ENCODE measurements around the gene LRRD1. TPM values are rescaled to one million over a fixed set of nuclear protein-coding genes. Genes with fewer than 3 reads are reported as not detected.
"Not testable (repeated sequence)": the region's sequence is repeated elsewhere in the genome, so short reads cannot be mapped to it uniquely, and the experiment has no call there.

Gene LRRD1
- total and polyA plus RNA-seq, 2 of the 4 experiments (the other 2 are of a cell fraction), result under 0.01 to 0.02 TPM

- CTCF ChIA-PET, result interaction anchor here (1.0 kb wide), 1 partner anchor 13 kb away, joined by 8 read pairs; no protein-coding TSS in a partner anchor
- POLR2A ChIA-PET (ENCODE audit: unreplicated experiment); H3K23ac ChIP-seq (ENCODE audit: low read depth, low read length); H3K36me3 ChIP-seq (ENCODE audit: control insufficient read depth, insufficient read depth, low read length); H2AK9ac ChIP-seq (replicated peaks; ENCODE audit: low read depth, low read length, poor library complexity); H4K91ac ChIP-seq (ENCODE audit: insufficient read depth, low read depth, low read length); H2BK120ac ChIP-seq (ENCODE audit: low read depth, low read length); H3K18ac ChIP-seq (ENCODE audit: low read depth, low read length); H4K8ac ChIP-seq (ENCODE audit: low read depth in 2 of 2, low read length in 2 of 2); ATAC-seq (ENCODE audit: low read depth); H3K56ac ChIP-seq (ENCODE audit: extremely low read depth, insufficient read depth, low read length); H4K5ac ChIP-seq (ENCODE audit: low read depth, low read length); H3K27me3 ChIP-seq (ENCODE audit: control insufficient read depth, insufficient read depth, low read length); H3K27ac ChIP-seq (ENCODE audit: insufficient read depth, low read length); H3K4ac ChIP-seq (ENCODE audit: low read depth, low read length); intact Hi-C loops (cut with micrococcal nuclease); H3K9me1 ChIP-seq (ENCODE audit: insufficient read depth, low read length); H2AK5ac ChIP-seq (ENCODE audit: low read depth, low read length); BruUV-seq (replicated peaks); dilution Hi-C loops (cut with HindIII; ENCODE audit: low sequenced_read_pairs, unreplicated experiment); H3K14ac ChIP-seq (replicated peaks; ENCODE audit: low read depth, low read length); H3K79me1 ChIP-seq (ENCODE audit: low read depth in 1 of 2, low read length in 2 of 2); in situ Hi-C loops (cut with MboI; ENCODE audit: low sequenced_read_pairs); H3K9ac ChIP-seq (ENCODE audit: low read depth, low read length); H3K9me3 ChIP-seq (ENCODE audit: control insufficient read depth, insufficient read depth, low read length); H3K4me2 ChIP-seq (ENCODE audit: low read depth, low read length); DNase-seq; H3K4me1 ChIP-seq (ENCODE audit: control insufficient read depth, insufficient read depth, low read length); H3K4me3 ChIP-seq (ENCODE audit: insufficient read depth, low read depth, low read length); H2BK20ac ChIP-seq (ENCODE audit: low read depth, low read length); H2BK15ac ChIP-seq (ENCODE audit: low read depth, low read length); H2BK5ac ChIP-seq (ENCODE audit: low read depth, low read length, poor library complexity, severe bottlenecking); H2AFZ ChIP-seq (replicated peaks; ENCODE audit: low read length, poor library complexity); H4K20me1 ChIP-seq (ENCODE audit: insufficient read depth, low read length): not testable (repeated sequence)
- WGBS, 2 experiments (ENCODE audit: extremely low coverage in 2 of 2, insufficient read length in 1 of 2), result no CpG with 5 or more reads among the region's 2 CpGs
Observed at GRCh38 chr7:92169529-92169928, 9.4 kb downstream of the LRRD1 start.
